ENCODE measurements around the gene SYT15. TPM values are rescaled to one million over a fixed set of nuclear protein-coding genes. Genes with fewer than 3 reads are reported as not detected.

The SYT15 gene
- total RNA-seq, 2 donors from 2014 or later, result 1.3 to 3.2 TPM

GRCh38 chr10:46557319-46558121 lies 21.4 kb upstream of the SYT15 start:
- Histone ChIP-seq H3K27ac (ENCODE audit: low read depth, low read length) (no peak overlapping the region), H3K4me3 (ENCODE audit: low read length) (no peak overlapping the region), H3K27me3 (ENCODE audit: control insufficient read depth, insufficient read depth, low read length, poor library complexity, severe bottlenecking) (peaks cover 54% of the 10 kb centered on the region), H3K9me3 (ENCODE audit: control insufficient read depth, low read length) (no peaks in the 10 kb centered on the region), H3K36me3 (ENCODE audit: control insufficient read depth, insufficient read depth, low read length) (no peaks in the 10 kb centered on the region), H3K4me1 (ENCODE audit: control insufficient read depth, insufficient read depth, low read length) (peaks cover 11% of the 10 kb centered on the region), H3K9ac (ENCODE audit: extremely low read depth, low read length, poor library complexity, severe bottlenecking) (no peak overlapping the region)
- H3K4me3 Mint-ChIP-seq, result no peak overlapping the region
- peak; percentile 81 for DNase-seq
- H3K9me3 Mint-ChIP-seq, result no peaks in the 10 kb centered on the region
- 90% methylated on average over 32 to 33 of the region's 33 CpGs for WGBS, 2 experiments (ENCODE audit: insufficient coverage in 1 of 2, insufficient read length in 1 of 2)
- H3K4me1 Mint-ChIP-seq, result peaks cover 8% of the 10 kb centered on the region
- no peak overlapping the region for H3K27ac Mint-ChIP-seq
- no peak for TF ChIP-seq CTCF (conservative IDR thresholded peaks at IDR 0.05)
- H3K27me3 Mint-ChIP-seq (ENCODE audit: insufficient read depth), result no peaks in the 10 kb centered on the region
- H3K36me3 Mint-ChIP-seq (ENCODE audit: low read depth), result no peaks in the 10 kb centered on the region

GRCh38 chr10:46558122-46558391 lies 20.9 kb upstream of the SYT15 start:
- H3K9me3 ChIP-seq (ENCODE audit: control insufficient read depth, low read length), result no peaks in the 10 kb centered on the region
- no peak overlapping the region for H3K27ac Mint-ChIP-seq
- no peaks in the 10 kb centered on the region for H3K9me3 Mint-ChIP-seq
- no peak overlapping the region for H3K4me3 Mint-ChIP-seq
- no peak for TF ChIP-seq CTCF (conservative IDR thresholded peaks at IDR 0.05)
- peaks cover 8% of the 10 kb centered on the region for H3K4me1 Mint-ChIP-seq
- H3K4me3 ChIP-seq (ENCODE audit: low read length), result no peak overlapping the region
- WGBS, 2 experiments (ENCODE audit: insufficient coverage in 1 of 2, insufficient read length in 1 of 2), result 58% methylated on average over 1 of the region's 1 CpG; no CpG with 5 or more reads in 1 of the 2 experiments
- no peaks in the 10 kb centered on the region for H3K36me3 Mint-ChIP-seq (ENCODE audit: low read depth)
- H3K27me3 Mint-ChIP-seq (ENCODE audit: insufficient read depth), result no peaks in the 10 kb centered on the region
- H3K27ac ChIP-seq (ENCODE audit: low read depth, low read length), result no peak overlapping the region
- peaks cover 54% of the 10 kb centered on the region for H3K27me3 ChIP-seq (ENCODE audit: control insufficient read depth, insufficient read depth, low read length, poor library complexity, severe bottlenecking)
- peaks cover 11% of the 10 kb centered on the region for H3K4me1 ChIP-seq (ENCODE audit: control insufficient read depth, insufficient read depth, low read length)
- no peak overlapping the region for H3K9ac ChIP-seq (ENCODE audit: extremely low read depth, low read length, poor library complexity, severe bottlenecking)
- H3K36me3 ChIP-seq (ENCODE audit: control insufficient read depth, insufficient read depth, low read length), result no peaks in the 10 kb centered on the region
- no peak for DNase-seq

GRCh38 chr10:46558392-46559185 lies 20.3 kb upstream of the SYT15 start:
- H3K27me3 ChIP-seq (ENCODE audit: control insufficient read depth, insufficient read depth, low read length, poor library complexity, severe bottlenecking), result peaks cover 54% of the 10 kb centered on the region

More at GRCh38 chr10:46558392-46559185, 20.3 kb upstream of the SYT15 start:
- 78 to 90% methylated on average over 8 to 9 of the region's 9 CpGs for WGBS, 2 experiments (ENCODE audit: insufficient coverage in 1 of 2, insufficient read length in 1 of 2)
- H3K9me3 Mint-ChIP-seq, result no peaks in the 10 kb centered on the region
- no peaks in the 10 kb centered on the region for H3K36me3 Mint-ChIP-seq (ENCODE audit: low read depth)
- H3K27ac Mint-ChIP-seq, result no peak overlapping the region
- peak; percentile 61 for DNase-seq
- Histone ChIP-seq H3K9me3 (ENCODE audit: control insufficient read depth, low read length) (no peaks in the 10 kb centered on the region), H3K4me3 (ENCODE audit: low read length) (no peak overlapping the region), H3K36me3 (ENCODE audit: control insufficient read depth, insufficient read depth, low read length) (no peaks in the 10 kb centered on the region), H3K27ac (ENCODE audit: low read depth, low read length) (no peak overlapping the region), H3K4me1 (ENCODE audit: control insufficient read depth, insufficient read depth, low read length) (peaks cover 11% of the 10 kb centered on the region), H3K9ac (ENCODE audit: extremely low read depth, low read length, poor library complexity, severe bottlenecking) (no peak overlapping the region)
- H3K4me1 Mint-ChIP-seq, result peaks cover 8% of the 10 kb centered on the region
- H3K4me3 Mint-ChIP-seq, result no peak overlapping the region
- no peak for TF ChIP-seq CTCF (conservative IDR thresholded peaks at IDR 0.05)
- no peaks in the 10 kb centered on the region for H3K27me3 Mint-ChIP-seq (ENCODE audit: insufficient read depth)

Data from endodermal cell (in vitro differentiated cells).